Measurements from ENCODE around the gene PRSS27.

PRSS27 gene

GRCh38 chr16:2749936-2750335, 29.9 kb upstream of the PRSS27 start:
- no peak for DNase-seq

DNA sequence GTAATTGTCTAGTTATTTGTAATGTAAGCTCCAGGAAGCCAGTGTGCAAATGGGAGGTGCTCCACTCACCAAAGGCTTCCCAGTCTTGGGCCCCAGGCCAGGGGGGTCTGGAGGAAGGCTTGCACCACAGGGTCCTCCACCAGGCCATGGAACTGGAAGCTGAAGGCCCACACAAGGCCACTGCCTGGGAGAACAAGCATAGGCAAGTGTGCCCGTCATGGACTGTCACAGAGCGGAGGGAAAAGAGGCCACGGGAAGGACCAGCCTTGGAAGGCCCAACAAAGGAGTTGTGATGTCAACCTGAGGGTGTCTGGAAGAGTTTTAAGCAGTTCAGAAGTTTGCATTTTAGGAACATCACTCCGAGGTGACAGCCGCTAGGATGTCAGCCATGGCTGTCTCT, 29.5 kb upstream of the PRSS27 start:
- no peak for DNase-seq

- no peak for DNase-seq
Measured at GRCh38 chr16:2748757-2749455, 28.9 kb upstream of the PRSS27 start.

DNA sequence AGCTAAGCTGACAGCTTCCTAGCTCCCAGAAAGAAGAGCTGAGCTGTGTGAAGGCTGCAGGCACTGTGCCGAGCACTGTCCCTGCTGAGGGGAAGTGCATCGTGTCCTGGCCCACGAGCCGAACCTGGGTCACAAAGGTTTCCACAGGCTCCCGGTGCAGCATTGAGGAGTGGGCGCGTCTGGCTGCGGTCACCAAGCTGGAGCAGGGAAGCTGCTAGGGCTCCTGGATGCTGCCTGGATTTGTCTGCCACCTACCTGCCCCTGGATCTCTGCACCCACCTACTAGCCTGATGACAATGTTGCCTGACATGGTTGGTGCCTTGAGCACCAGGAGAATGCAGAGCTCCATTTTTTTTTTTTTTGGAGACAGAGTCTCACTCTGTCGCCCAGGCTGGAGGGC, 25.9 kb upstream of the PRSS27 start:
- no peak for DNase-seq

DNA sequence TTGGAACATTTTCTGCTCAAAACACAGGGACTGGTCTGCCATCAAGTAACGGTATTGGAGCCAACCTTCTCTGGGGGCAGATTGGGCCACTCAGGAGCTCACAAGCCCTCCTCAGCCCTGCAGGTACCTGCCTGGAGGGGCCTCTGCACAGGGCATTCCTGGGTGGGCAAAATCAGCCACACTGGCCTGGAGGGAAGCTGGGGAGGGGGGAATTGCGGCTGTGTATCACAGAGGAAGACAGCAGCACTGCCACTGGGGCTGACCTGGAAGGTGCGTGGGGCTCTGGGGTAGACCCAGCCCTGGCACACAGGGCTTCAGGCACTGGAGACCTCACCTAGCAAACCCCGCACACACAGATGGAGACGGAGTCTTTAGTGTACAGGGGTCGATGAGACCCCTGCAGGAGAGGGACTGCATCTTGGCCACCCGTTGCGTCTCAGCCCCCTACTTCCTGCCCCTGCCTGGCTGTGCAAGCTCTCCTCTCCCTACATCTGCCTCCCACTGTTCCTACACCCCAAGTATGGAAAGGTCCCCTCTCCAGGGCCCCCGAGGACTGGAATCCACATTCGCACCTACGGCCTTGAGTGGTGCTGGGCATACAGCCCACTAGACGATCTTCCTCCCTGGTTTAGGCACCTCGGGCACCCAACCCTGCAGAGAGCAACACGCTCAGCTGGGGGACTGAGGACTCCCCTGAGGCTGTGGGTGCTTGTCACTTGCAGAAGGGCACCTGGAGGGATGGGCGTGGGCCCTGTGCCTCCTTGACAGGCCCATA, 25.3 kb upstream of the PRSS27 start:
- DNase-seq, result no peak

DNA sequence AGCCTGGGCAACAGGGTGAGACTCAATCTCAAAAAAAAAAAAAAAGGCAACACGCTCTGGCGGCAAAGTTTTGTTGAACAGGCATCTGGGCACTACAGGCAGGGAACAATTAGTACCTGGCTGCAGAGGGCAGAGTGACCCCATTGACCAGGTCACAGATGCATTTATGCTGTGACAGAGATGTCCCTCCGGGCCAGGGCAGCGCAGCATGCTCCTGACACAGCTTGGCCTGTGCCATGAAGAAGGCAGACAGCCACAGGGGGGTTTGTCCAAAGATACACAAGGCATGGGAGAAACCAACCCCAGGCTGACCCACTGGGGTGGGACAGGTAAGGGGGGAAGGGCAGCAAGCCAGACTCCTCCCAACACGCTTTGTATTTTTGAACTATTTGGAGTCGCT, 24.7 kb upstream of the PRSS27 start:
- no peak for DNase-seq

DNA sequence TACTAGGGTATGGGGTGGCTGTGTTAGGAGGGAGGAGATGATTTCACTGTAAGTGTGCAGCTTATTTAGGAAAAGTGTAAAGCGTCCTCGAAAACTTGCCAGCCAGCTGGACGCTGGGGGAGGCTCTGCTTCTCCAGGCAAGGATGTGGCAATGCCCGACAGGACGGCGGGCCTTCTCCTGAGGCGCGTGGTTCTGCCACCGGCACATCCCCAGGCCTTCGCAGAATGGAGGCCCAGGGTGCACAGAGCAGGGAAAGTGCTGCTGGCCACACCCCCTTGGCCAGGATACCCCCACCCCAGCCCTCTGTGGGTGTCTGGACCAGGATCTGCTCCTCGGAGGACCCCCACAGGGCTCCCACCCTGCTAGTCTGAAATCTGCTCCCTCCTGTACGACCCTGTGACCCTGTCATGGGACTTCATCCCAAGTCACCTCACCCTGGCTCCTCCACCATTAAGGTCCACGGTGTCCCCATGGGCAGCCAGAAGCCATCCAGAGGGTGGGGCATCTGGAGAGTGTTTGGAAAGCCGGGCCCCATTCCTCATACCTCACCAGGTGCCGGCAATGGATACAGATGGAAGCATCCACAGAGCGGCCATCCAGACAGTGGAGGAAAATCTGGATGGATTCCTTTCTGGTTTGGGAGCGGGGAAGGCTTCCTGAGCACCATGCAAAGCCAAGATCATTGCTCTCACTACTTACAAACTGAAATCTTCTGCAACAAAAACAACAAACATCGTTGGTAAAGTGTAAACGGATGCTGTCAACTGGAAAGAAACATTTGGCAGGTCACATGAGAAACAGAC, 23.2 kb upstream of the PRSS27 start:
- no peak for DNase-seq

DNA sequence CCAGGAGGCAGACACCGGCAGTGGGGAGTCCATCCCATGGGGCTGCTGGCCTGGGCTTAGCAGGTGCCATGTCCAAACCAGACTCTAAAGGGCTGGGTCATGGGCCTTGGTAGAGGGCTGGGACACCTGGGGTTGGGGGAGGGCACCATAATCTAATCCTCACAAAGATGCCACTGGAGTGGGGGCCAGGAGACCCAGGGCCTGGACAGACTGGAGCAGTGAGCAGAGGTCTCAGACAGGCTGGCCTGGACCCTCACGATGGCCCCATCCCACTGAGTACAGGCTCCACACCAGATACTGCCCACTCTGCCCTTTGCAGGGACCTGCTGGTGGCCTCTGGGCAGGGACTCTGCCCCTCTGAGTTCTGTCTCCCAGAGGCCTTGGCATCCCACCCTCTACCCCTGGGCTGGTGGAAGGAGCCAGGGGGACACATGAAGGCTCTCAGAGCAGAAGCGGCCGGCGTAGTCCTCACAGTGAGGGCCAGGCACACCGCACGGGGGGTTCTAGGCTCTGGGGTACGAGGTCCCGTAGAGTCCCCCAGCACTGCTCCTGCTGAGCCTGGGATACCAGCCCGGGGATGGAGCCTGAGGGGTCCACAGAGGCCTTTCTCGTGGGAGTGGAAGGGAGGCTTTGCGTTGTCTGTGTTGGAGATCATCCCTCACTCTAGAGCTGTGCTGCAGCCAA, 22.4 kb upstream of the PRSS27 start:
- DNase-seq, result no peak

DNA sequence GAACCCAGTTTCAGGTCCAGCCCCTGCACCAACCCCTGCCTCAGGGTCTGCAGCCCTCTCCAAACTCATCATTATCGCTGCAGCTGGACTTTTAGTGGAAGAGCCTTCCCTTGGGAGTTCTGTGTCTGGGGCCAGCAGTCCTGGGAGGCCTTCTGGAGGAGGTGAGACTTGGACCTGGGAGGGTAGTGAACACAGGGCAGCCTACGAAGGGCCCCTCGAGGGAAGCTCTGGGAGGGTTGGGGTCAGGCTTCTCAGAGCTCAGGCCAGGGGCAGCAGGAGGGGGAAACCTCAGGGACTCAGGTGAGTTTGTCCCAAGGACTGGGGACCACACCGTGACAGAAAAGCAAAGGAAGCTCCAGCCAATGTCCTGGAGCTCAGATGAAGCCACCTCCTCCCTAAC, 21.1 kb upstream of the PRSS27 start:
- no peak for DNase-seq

- DNase-seq, result no peak
Measured at GRCh38 chr16:2740476-2740875, 20.5 kb upstream of the PRSS27 start.

GRCh38 chr16:2739625-2740430, 19.8 kb upstream of the PRSS27 start:
- no peak for DNase-seq

- DNase-seq, result no peak
Measured at GRCh38 chr16:2738615-2739014, 18.6 kb upstream of the PRSS27 start.

DNA sequence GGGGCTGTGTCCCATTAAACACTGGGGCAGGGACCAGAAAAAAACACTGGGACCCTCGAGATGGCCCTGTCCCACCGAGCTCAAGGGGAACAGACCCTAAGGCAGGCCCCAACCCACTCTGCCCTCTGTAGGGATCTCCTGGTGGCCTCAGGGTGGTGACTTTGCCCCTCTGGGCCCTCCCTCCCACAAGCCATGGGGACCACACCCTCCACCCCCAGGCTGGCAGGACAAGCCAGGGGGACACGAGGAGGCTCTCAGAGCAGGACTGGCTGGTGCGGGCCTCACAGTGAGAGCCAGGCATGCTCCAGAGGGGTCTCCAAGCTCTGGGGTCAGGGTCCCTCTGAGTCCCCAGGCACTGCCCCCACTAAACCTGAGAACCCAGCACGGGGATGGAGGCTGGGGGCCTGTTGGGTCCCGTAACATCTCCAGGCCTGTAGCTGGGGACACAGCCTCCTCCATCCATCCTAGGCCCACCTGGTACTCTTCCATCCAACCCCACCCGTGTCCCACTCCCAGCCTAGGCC, 17.9 kb upstream of the PRSS27 start:
- DNase-seq, result no peak

- DNase-seq, result no peak
Measured at GRCh38 chr16:2737238-2737605, 17.2 kb upstream of the PRSS27 start.

GRCh38 chr16:2736476-2737237, 16.6 kb upstream of the PRSS27 start:
- DNase-seq, result no peak

DNA sequence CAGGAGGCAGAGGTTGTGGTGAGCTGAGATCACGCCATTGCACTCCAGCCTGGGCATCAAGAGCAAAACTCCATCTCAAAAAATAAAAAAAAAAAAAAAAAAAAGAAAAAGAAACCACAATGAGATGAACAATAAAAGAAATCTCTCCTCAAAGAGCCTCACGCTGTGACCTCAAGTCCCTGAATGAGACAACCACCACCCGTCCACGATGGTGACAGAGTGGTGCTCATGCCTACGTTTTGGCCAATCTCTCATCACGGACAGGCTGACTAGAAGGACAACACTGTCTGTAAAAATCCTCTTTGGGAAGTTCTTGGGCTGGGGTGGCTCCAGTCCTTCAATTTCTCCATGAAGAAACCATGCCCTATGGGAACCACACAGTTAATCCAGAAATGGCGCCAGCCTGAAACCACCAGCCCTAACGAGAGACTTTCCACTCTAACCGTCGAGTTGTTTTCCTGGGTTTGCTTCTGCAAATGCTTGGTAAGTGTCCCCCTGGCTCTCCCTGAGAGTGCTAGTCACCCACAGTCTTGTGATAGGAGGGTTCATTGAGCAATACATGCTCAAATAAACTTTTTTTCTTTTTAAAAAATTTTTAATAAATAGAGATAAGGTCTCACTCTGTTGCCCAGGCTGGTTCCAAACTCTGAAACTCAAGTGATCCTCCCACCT, 15.0 kb upstream of the PRSS27 start:
- DNase-seq, result no peak

DNA sequence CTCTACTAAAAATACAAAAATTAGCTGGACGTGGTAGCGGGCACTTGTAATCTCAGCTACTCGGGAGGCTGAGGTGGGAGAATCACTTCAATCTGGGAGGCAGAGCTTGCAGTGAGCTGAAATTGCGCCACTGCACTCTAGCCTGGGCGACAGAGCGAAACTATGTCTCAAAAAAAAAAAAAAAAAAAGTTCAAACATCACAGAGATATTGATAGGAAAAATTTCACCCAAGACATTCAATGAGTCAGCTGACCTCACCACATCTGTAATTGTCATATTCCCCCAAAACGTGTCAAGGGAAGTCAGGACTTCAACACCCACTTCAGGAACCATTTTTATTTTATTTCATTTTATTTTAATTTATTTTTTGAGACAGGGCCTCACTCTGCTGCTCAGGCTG, 8.0 kb upstream of the PRSS27 start:
- no peak for DNase-seq

GRCh38 chr16:2726923-2727322, 6.9 kb upstream of the PRSS27 start:
- no peak for DNase-seq

DNA sequence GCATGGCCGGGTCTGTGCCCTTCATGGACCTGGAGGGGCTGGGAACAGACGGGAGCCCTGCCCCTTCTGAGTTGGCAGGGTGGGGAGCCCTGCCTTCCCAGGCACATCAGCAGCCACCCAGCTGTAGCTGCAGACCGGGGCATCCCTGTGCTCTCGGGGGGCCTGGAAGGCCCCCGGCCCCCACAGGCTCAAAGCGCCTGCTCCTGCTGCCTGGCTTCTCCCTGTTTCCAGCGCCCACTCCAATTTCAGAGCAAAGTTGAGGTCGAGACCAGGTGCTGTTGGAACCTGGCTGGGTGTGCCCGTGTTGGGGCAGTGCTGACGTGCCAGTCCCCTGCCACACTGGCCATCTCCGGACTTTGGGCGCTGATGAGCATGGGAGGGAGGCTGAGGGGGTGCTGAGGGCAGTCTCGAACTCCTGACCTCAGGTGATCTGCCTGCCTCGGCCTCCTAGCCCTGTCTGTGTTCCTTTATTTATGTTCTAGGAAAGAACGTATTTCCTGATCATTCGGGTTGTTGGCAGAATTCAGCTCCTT, 4.9 kb upstream of the PRSS27 start:
- no peak for DNase-seq

DNA sequence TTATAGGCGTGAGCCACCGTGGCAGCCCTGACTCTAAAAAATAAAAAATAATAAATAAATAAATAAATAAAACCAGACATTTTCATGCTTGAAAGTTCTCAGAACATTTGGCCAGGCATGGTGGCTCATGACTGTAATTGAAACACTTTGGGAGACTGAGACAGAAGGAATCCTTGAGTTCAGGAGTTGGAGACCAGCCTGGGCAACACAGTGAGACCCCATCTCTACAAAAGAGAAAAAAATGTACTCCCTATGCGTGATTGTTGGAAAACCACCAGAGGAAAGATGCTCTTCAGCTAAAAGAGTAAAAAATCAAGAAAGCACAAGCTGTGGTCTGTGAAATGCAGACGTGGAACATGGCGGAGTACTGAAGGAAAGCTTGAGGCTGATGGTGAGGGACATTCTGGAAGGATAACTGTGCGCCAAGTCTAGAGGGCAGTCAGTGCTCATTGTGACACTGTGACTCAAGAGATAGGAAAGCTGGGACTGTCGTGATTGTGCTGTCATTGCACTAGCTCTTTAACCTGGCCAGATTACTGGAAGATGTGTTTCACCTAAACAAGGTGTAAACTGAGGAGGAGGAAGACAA, 4.2 kb upstream of the PRSS27 start:
- DNase-seq, result no peak
